A549 treated with GW870086 at 1 μM for 4 hours (cell line): ENCODE results near the gene CALM1. TPM values are rescaled to one million over a fixed set of nuclear protein-coding genes. Genes with fewer than 3 reads are reported as not detected.

ENCODE experiments used
- total RNA-seq: library from RNA; stranded (reverse); fragments of 200-300 nt; extraction: Qiagen RNA extraction; gene quantifications from 5 replicates; pipeline ENCODE4 v1.2.3, GENCODE V29; 2022; ENCODE audit warnings: low read depth

The CALM1 gene
- 301 to 367 TPM (median 341 TPM) in 5 replicates for total RNA-seq

DNA sequence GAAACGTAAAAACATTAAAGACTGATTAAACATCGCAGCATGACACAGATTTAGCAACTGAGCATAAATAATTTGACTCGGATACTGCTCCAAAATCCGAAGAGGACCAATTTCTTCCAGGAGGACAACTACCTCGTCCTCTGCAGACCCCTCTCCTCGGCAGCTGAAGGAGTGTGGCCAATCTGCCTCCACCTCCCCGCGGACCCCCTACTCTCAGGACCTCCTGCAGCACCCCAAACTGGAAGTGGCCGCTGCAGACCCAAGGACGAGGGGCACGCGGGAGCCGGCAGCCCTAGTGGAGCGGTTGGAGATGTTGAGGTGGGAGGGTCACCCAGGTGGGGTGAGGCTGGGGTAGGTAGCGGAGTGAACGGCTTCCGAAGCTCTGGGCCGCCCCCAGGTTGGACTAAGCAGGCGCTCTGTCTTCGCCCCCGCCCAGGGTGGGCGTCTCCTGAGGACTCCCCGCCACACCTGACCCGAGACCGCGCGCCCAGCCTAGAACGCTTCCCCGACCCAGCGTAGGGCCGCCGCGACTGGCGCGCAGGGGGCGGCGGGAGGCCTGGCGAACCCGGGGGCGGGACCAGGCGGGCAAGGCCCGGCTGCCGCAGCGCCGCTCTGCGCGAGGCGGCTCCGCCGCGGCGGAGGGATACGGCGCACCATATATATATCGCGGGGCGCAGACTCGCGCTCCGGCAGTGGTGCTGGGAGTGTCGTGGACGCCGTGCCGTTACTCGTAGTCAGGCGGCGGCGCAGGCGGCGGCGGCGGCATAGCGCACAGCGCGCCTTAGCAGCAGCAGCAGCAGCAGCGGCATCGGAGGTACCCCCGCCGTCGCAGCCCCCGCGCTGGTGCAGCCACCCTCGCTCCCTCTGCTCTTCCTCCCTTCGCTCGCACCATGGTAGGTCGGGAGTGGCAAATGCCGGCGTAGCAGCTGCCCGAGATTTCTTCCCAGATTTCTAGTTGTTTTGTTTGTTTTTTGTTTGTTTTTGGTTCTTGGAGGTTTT is at the start of gene CALM1:
TSS of gene CALM1 (plus strand) at position 689 of the 999 bp plus-strand sequence. CDS start at position 891, 202 bp downstream.

Other genes starting within 250 kb of the CALM1 start
- 220 to 327 TPM (median 226 TPM) in 5 replicates for gene PSMC1, start 140.5 kb upstream of the CALM1 start, total RNA-seq
- gene NRDE2, start 65.1 kb upstream of the CALM1 start, total RNA-seq, result 7.3 to 9.2 TPM (median 8.0 TPM) in 5 replicates